Measurements from ENCODE around the gene TREH.

- no peak for TF ChIP-seq ZNF384 (IDR thresholded peaks at IDR 0.05)
- TF ChIP-seq NFRKB (IDR thresholded peaks at IDR 0.05), result no peak
- no peak for TF ChIP-seq BHLHE40 (IDR thresholded peaks at IDR 0.05; ENCODE audit: borderline replicate concordance)
Measured at GRCh38 chr11:118643995-118644345, 35.5 kb downstream of the TREH start.

Measured in HEK293T (cell line).